ENCODE results near the gene SLC7A7. TPM values are rescaled to one million over a fixed set of nuclear protein-coding genes. Genes with fewer than 3 reads are reported as not detected.
"Not testable (repeated sequence)": the region's sequence is repeated elsewhere in the genome, so short reads cannot be mapped to it uniquely, and the experiment has no call there.

Gene SLC7A7
- total RNA-seq, 2 experiments from 2014 or later, result 0.40 to 1.1 TPM

- Mint-ChIP-seq H3K4me3 (no peak overlapping the region), H3K27me3 (ENCODE audit: low read depth) (no peaks in the 10 kb centered on the region), H3K27ac (no peak overlapping the region), H3K9me3 (no peaks in the 10 kb centered on the region), H3K4me1 (ENCODE audit: low read depth) (peaks cover 11% of the 10 kb centered on the region), H3K36me3 (ENCODE audit: low read depth) (no peaks in the 10 kb centered on the region)
- DNase-seq, result no peak
- CTCF ChIA-PET, result interaction anchor here (0.6 to 3.7 kb wide), 5 partner anchors 10 to 209 kb away, joined by 3 to 11 read pairs (median 4); no protein-coding TSS in a partner anchor
- intact Hi-C loops (cut with micrococcal nuclease), result no loop called here
These were observed 2.5 kb downstream of the SLC7A7 start for GRCh38 chr14:22812744-22813143.

DNA sequence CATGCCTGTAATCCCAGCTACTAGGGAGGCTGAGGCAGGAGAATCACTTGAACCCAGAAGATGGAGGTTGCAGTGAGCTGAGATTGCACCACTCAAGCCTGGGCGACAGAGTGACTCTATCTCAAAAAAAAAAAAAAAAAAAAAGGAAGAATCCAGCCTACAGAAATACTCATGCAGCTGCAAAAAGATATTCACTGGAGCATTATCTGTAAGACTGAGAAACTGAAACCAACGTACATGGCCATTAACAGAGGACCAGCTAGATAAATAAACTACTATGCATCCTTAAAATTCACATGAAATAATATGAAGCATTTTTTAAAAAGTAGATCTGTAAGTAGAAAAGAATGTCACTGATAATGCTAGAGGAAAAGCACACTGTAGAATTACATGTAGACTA, 3.5 kb downstream of the SLC7A7 start:
- H3K4me3 Mint-ChIP-seq, result no peak overlapping the region
- CTCF ChIA-PET, result interaction anchor here (0.6 to 3.7 kb wide), 3 partner anchors 33 to 154 kb away, joined by 3 to 11 read pairs (median 5); no protein-coding TSS in a partner anchor
- no peak for DNase-seq
- H3K4me1 Mint-ChIP-seq (ENCODE audit: low read depth), result peaks cover 11% of the 10 kb centered on the region
- H3K27ac Mint-ChIP-seq, result no peak overlapping the region
- H3K9me3 Mint-ChIP-seq, result no peaks in the 10 kb centered on the region
- no peaks in the 10 kb centered on the region for H3K27me3 Mint-ChIP-seq (ENCODE audit: low read depth)
- H3K36me3 Mint-ChIP-seq (ENCODE audit: low read depth), result no peaks in the 10 kb centered on the region
- intact Hi-C loops (cut with micrococcal nuclease), result no loop called here

DNA sequence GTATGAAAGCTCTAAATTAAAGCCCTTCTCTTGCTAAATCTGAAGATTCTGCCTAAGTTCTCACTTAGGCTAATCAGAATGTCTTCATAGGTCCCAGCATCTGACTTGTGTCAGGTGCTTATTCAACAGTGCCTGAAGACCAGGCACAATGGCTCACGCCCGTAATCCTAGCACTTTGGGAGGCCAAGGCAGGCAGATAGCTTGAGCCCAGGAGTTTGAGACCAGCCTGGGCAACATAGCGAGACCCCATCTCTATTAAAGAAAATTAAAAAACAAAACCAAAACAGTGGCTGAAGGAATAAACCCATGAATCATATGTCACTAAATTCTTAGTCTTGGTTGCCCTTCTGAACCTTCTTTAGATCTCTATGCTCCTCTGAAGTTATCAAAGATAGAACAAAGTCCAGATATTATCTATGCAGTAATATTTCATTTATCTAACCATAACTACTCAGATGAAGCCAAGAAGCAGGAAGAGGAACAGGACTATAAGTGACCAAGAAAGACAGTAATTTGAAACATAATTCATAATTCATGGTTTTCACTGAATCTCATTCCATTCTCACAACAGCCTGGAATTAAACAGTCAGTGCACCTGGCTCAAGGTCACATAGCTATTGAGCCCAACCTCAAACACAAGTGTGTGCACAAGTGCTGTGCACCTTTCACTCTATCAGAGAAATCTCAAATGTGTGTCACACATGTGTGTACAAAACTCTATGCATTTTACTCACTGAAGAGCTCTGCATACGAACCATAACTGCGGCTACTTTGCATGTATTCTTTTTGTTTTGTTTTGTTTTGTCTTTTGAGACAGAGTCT, 6.6 kb downstream of the SLC7A7 start:
- intact Hi-C loops (cut with micrococcal nuclease), result no loop called here
- DNase-seq, result no peak
- H3K27me3 Mint-ChIP-seq (ENCODE audit: low read depth), result peaks cover 3% of the 10 kb centered on the region
- CTCF ChIA-PET, result interaction anchor here (0.7 to 2.1 kb wide), 5 partner anchors 11 to 210 kb away, joined by 3 to 7 read pairs (median 4); no protein-coding TSS in a partner anchor
- H3K9me3 Mint-ChIP-seq, result no peaks in the 10 kb centered on the region
- no peak overlapping the region for H3K4me3 Mint-ChIP-seq
- H3K36me3 Mint-ChIP-seq (ENCODE audit: low read depth), result no peaks in the 10 kb centered on the region
- peaks cover 2% of the 10 kb centered on the region for H3K4me1 Mint-ChIP-seq (ENCODE audit: low read depth)
- no peak overlapping the region for H3K27ac Mint-ChIP-seq

DNA sequence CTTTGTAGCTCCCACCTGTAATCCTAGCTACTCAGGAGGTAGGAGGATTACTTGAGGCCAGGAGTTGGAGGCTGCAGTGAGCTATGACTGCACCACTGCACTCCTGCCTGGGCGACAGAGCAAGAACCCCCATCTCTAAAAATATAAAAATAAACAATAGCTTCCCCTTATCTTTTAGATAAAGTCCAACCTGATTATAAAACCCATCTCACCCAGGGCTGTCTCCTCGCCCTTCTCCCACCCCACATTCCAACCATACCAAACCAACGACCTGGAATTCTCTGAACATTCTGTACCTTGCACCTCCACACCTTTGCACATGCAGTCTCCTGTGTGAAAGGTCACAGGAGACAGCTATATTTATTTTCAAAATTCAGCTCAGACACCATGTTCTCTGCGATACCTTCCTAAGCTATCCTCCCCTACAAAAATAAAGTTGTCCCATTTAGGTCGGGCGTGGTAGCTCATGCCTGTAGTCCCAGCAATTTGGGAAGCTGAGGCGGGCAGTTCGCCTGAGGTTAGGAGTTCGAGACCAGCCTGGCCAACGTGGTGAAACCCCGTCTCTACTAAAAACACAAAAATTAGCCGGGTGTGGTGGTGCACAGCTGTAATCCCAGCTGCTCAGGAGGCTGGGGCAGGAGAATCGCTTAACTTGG, 7.7 kb downstream of the SLC7A7 start:
- no peaks in the 10 kb centered on the region for H3K36me3 Mint-ChIP-seq (ENCODE audit: low read depth)
- H3K27ac Mint-ChIP-seq, result no peak overlapping the region
- H3K4me1 Mint-ChIP-seq (ENCODE audit: low read depth), result peaks cover 2% of the 10 kb centered on the region
- CTCF ChIA-PET, result interaction anchor here (0.7 to 2.1 kb wide), 6 partner anchors 12 to 237 kb away, joined by 3 to 7 read pairs (median 4); no protein-coding TSS in a partner anchor
- DNase-seq, result no peak
- H3K9me3 Mint-ChIP-seq, result no peaks in the 10 kb centered on the region
- no peak overlapping the region for H3K4me3 Mint-ChIP-seq
- H3K27me3 Mint-ChIP-seq (ENCODE audit: low read depth), result peaks cover 3% of the 10 kb centered on the region
- intact Hi-C loops (cut with micrococcal nuclease), result no loop called here

- H3K36me3 Mint-ChIP-seq (ENCODE audit: low read depth); H3K4me3 Mint-ChIP-seq; H3K9me3 Mint-ChIP-seq; H3K27me3 Mint-ChIP-seq (ENCODE audit: low read depth); H3K4me1 Mint-ChIP-seq (ENCODE audit: low read depth); intact Hi-C loops (cut with micrococcal nuclease); DNase-seq; H3K27ac Mint-ChIP-seq: not testable (repeated sequence)
- CTCF ChIA-PET, result interaction anchor here (0.6 kb wide), 2 partner anchors 43 to 146 kb away, joined by 3 to 5 read pairs; no protein-coding TSS in a partner anchor
These were observed 10.0 kb downstream of the SLC7A7 start for GRCh38 chr14:22805235-22805634.

DNA sequence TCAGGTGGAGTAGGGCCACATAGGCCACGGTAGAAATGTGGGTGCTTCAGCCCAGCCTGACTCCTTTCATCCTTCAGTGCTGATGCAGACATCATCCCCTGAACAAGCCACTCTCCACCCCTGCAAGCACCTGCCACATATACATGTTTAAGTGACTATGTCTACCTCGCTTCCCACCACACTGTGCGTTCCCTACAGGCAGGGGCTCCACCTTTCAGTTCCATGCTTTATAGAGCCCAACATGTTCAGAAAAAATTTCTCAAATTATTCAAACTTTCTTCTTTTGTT, 11.6 kb downstream of the SLC7A7 start:
- Mint-ChIP-seq H3K27ac (no peak overlapping the region), H3K4me3 (no peak overlapping the region), H3K9me3 (no peaks in the 10 kb centered on the region), H3K4me1 (ENCODE audit: low read depth) (no peaks in the 10 kb centered on the region), H3K27me3 (ENCODE audit: low read depth) (peaks cover 9% of the 10 kb centered on the region), H3K36me3 (ENCODE audit: low read depth) (no peaks in the 10 kb centered on the region)
- CTCF ChIA-PET, result no interaction called here
- no peak for DNase-seq
- intact Hi-C loops (cut with micrococcal nuclease), result no loop called here

DNA sequence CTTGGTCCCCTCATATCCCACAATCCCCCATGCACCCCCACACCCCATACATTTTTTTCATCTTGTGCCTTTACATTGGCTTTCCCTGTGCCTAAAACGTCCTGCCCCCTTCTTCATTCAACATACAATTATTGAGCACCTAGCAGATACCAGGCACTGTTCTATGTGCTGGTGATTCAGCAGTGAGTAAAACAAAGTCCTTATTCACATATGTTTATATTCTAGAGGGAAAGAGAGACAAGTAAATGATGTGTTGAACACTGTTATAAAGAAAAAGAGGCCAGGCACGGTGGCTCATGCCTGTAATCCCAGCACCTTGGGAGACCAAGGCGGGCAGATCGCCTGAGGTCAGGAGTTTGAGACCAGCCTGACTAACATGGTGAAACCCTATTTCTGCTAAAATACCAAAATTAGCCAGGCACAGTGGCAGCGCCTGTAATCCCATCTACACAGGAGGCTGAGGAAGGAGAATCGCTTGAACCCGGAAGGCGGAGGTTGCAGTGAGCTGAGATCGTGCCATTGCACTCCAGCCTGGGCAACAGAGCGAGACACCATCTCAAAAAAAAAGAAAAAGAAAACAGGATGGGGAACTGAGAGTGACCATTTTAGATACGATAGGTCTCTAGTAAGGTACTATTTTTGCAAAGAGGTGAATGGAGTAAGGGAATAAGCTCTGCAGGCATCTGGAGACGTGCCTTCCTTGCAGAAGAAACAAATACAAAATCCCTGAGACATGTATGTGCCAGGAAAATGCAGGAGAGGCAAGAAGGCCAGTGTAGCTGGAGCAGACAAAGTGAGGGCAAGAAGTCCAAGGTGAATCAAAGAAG, 12.2 kb downstream of the SLC7A7 start:
- H3K36me3 Mint-ChIP-seq (ENCODE audit: low read depth), result no peaks in the 10 kb centered on the region
- H3K4me1 Mint-ChIP-seq (ENCODE audit: low read depth), result no peaks in the 10 kb centered on the region
- no peak overlapping the region for H3K4me3 Mint-ChIP-seq
- H3K9me3 Mint-ChIP-seq, result no peaks in the 10 kb centered on the region
- CTCF ChIA-PET, result interaction anchor here (0.6 kb wide), 1 partner anchor 51 kb away, joined by 3 read pairs; no protein-coding TSS in a partner anchor
- DNase-seq, result no peak
- intact Hi-C loops (cut with micrococcal nuclease), result no loop called here
- H3K27ac Mint-ChIP-seq, result no peak overlapping the region
- H3K27me3 Mint-ChIP-seq (ENCODE audit: low read depth), result peaks cover 9% of the 10 kb centered on the region

DNA sequence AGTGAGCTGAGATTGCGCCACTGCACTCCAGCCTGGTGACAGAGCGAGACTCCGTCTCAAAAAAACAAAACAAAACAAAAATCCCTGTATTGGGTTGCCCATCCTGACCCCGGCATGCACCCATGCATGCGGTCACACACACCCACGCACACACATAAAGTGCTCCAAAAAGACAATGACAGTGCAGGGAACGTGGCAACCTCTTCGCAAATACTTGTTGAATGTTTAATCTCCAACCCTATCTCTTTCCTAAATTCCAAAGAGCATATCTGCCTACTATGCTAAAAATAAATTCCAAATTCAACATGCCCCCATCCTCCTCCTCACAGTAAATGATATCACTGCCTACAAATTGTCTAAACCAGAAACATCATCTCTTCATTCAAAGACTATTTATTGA, 13.5 kb downstream of the SLC7A7 start:
- CTCF ChIA-PET, result no interaction called here
- Mint-ChIP-seq H3K27me3 (ENCODE audit: low read depth) (peaks cover 9% of the 10 kb centered on the region), H3K36me3 (ENCODE audit: low read depth) (no peaks in the 10 kb centered on the region)

DNA sequence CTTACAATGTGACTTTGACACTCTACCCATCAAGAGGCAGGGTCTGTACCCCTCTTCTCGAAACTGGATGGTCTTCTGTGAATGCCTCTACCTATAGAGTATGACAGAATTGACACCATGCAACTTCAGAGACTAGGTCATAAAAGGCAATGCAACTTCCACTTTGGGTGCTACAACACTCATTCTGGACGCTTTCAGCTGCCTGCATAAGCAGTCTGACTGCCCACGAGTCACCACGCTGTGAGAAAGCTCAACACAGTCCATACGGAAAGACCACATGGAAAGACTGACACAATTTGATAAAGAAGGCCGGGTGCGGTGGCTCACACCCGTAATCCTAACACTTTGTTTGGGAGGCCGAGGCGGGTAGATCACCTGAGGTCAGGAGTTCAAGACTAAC, 14.9 kb downstream of the SLC7A7 start:
- CTCF ChIA-PET, result no interaction called here
- H3K27me3 Mint-ChIP-seq (ENCODE audit: low read depth), result peaks cover 9% of the 10 kb centered on the region
- H3K36me3 Mint-ChIP-seq (ENCODE audit: low read depth), result no peaks in the 10 kb centered on the region
- H3K4me1 Mint-ChIP-seq (ENCODE audit: low read depth), result no peaks in the 10 kb centered on the region
- intact Hi-C loops (cut with micrococcal nuclease), result no loop called here
- no peak overlapping the region for H3K27ac Mint-ChIP-seq
- no peaks in the 10 kb centered on the region for H3K9me3 Mint-ChIP-seq
- DNase-seq, result no peak
- no peak overlapping the region for H3K4me3 Mint-ChIP-seq

More for the DNA sequence above, 13.5 kb downstream of the SLC7A7 start:
- Mint-ChIP-seq H3K4me3 (no peak overlapping the region), H3K27ac (no peak overlapping the region), H3K4me1 (ENCODE audit: low read depth) (no peaks in the 10 kb centered on the region), H3K9me3 (no peaks in the 10 kb centered on the region)
- intact Hi-C loops (cut with micrococcal nuclease), result no loop called here
- no peak for DNase-seq

GRCh38 chr14:22798528-22798927, 16.7 kb downstream of the SLC7A7 start:
- CTCF ChIA-PET, result no interaction called here
- Mint-ChIP-seq H3K27ac (no peak overlapping the region), H3K4me3 (no peak overlapping the region), H3K27me3 (ENCODE audit: low read depth) (peaks cover 6% of the 10 kb centered on the region), H3K36me3 (ENCODE audit: low read depth) (no peaks in the 10 kb centered on the region), H3K4me1 (ENCODE audit: low read depth) (no peaks in the 10 kb centered on the region), H3K9me3 (no peaks in the 10 kb centered on the region)
- intact Hi-C loops (cut with micrococcal nuclease), result no loop called here
- DNase-seq, result no peak

- Mint-ChIP-seq H3K9me3 (no peaks in the 10 kb centered on the region), H3K4me3 (no peak overlapping the region), H3K4me1 (ENCODE audit: low read depth) (no peaks in the 10 kb centered on the region), H3K27me3 (ENCODE audit: low read depth) (peaks cover 6% of the 10 kb centered on the region), H3K36me3 (ENCODE audit: low read depth) (no peaks in the 10 kb centered on the region), H3K27ac (no peak overlapping the region)
- intact Hi-C loops (cut with micrococcal nuclease), result no loop called here
- CTCF ChIA-PET, result interaction anchor here (1.2 kb wide), 1 partner anchor 14 kb away, joined by 3 read pairs; no protein-coding TSS in a partner anchor
- no peak for DNase-seq
These were observed 18.0 kb downstream of the SLC7A7 start for GRCh38 chr14:22797017-22797917.
